IMR-90 (cell line): Measurements from ENCODE around the gene COX14. TPM values are rescaled to one million over a fixed set of nuclear protein-coding genes. Genes with fewer than 3 reads are reported as not detected.
A peak's percentile ranks its signal among the peaks of the same experiment; 100 is the strongest.

Experiments used
- ATAC-seq: fragments of 200-7000 bp; cut with Tn5 transposase; 2 replicates; pipeline ENCODE4 v1.9.1; 2020; ENCODE audit warnings: low read depth, mild to moderate bottlenecking, moderate library complexity
- BruUV-seq: library from RNA; stranded (reverse); fragments of 400-500 nt; replicated peaks from 2 replicates; lab custom pipeline; 2021; lab: Mats Ljungman, UMichigan
- CTCF ChIA-PET: fragments of 300-600 bp; formaldehyde crosslinking; extraction: SDS; loops from one replicate; lab custom pipeline; 2021; ENCODE audit warnings: antibody characterized with exemption; lab: Yijun Ruan, JAX
- POLR2A ChIA-PET: fragments of 300-600 bp; sonication (Branson Sonifier 250); formaldehyde crosslinking; loops from one replicate; lab custom pipeline; 2022; ENCODE audit warnings: antibody characterized with exemption; ENCODE audit not compliant: unreplicated experiment; lab: Charles Lee
- DNase-seq: peaks from one replicate; pipeline ENCODE4 v3.0.0; 2013
- H2AFZ ChIP-seq: replicated peaks from 2 replicates; pipeline ENCODE3; 2013; ENCODE audit warnings: low read length, mild to moderate bottlenecking; ENCODE audit not compliant: poor library complexity
- H2AK5ac ChIP-seq: 2 replicates; pipeline ENCODE4 v1.6.1; 2013; ENCODE audit warnings: low read depth, low read length, inconsistent platforms
- H2AK9ac ChIP-seq: replicated peaks from 2 replicates; pipeline ENCODE3; 2013; ENCODE audit warnings: mild to moderate bottlenecking, low read depth, low read length, moderate library complexity; ENCODE audit not compliant: poor library complexity
- H2BK120ac ChIP-seq: 2 replicates; pipeline ENCODE4 v1.6.1; 2013; ENCODE audit warnings: low read depth, low read length, inconsistent platforms
- H2BK15ac ChIP-seq: 3 replicates; pipeline ENCODE4 v1.6.1; 2013; ENCODE audit warnings: low read depth, low read length, inconsistent platforms
- H2BK20ac ChIP-seq: 2 replicates; pipeline ENCODE4 v1.6.1; 2013; ENCODE audit warnings: low read depth, mild to moderate bottlenecking, inconsistent platforms, low read length, moderate library complexity
- H2BK5ac ChIP-seq: 2 replicates; pipeline ENCODE4 v1.6.1; 2013; ENCODE audit warnings: mild to moderate bottlenecking, low read depth, low read length, inconsistent platforms; ENCODE audit not compliant: poor library complexity, severe bottlenecking
- H3K14ac ChIP-seq: replicated peaks from 2 replicates; pipeline ENCODE4 v1.6.1; 2013; ENCODE audit warnings: low read depth, low read length, inconsistent platforms
- H3K18ac ChIP-seq: 2 replicates; pipeline ENCODE4 v1.6.1; 2013; ENCODE audit warnings: low read depth, low read length, control low read depth
- H3K23ac ChIP-seq: 2 replicates; pipeline ENCODE4 v1.6.1; 2013; ENCODE audit warnings: low read depth, low read length, inconsistent platforms
- H3K27ac ChIP-seq: 2 replicates; pipeline ENCODE4 v1.5.1; 2013; ENCODE audit warnings: mild to moderate bottlenecking, control low read depth, low read length; ENCODE audit not compliant: insufficient read depth
- H3K27me3 ChIP-seq: 2 replicates; pipeline ENCODE4 v1.6.1; 2013; ENCODE audit warnings: low read length; ENCODE audit not compliant: control insufficient read depth, insufficient read depth
- H3K36me3 ChIP-seq: 2 replicates; pipeline ENCODE4 v1.6.1; 2013; ENCODE audit warnings: low read length, mixed read lengths; ENCODE audit not compliant: control insufficient read depth, insufficient read depth
- H3K4ac ChIP-seq: 2 replicates; pipeline ENCODE4 v1.6.1; 2013; ENCODE audit warnings: low read depth, low read length, inconsistent platforms
- H3K4me1 ChIP-seq: 2 replicates; pipeline ENCODE4 v1.6.1; 2013; ENCODE audit warnings: low read length, mixed read lengths; ENCODE audit not compliant: control insufficient read depth, insufficient read depth
- H3K4me2 ChIP-seq: 2 replicates; pipeline ENCODE4 v1.6.1; 2013; ENCODE audit warnings: low read depth, mild to moderate bottlenecking, control low read depth, low read length, moderate library complexity
- H3K4me3 ChIP-seq: 2 replicates; pipeline ENCODE4 v1.5.1; 2013; ENCODE audit warnings: low read depth, mild to moderate bottlenecking, control low read depth, low read length, moderate library complexity; ENCODE audit not compliant: insufficient read depth
- H3K56ac ChIP-seq: 2 replicates; pipeline ENCODE4 v1.6.1; 2013; ENCODE audit warnings: low read length, inconsistent platforms; ENCODE audit not compliant: insufficient read depth; ENCODE audit errors: extremely low read depth
- H3K79me1 ChIP-seq, 2 experiments: 2 replicates each; pipeline ENCODE4 v1.6.1; 2013; ENCODE audit warnings: low read length in 2 of 2, inconsistent platforms in 1 of 2, low read depth in 1 of 2
- H3K9ac ChIP-seq: 2 replicates; pipeline ENCODE4 v1.6.1; 2013; ENCODE audit warnings: low read depth, low read length, control low read depth
- H3K9me1 ChIP-seq: 2 replicates; pipeline ENCODE4 v1.6.1; 2013; ENCODE audit warnings: low read length, inconsistent platforms; ENCODE audit not compliant: insufficient read depth
- H3K9me3 ChIP-seq: 2 replicates; pipeline ENCODE4 v1.6.1; 2013; ENCODE audit warnings: low read length; ENCODE audit not compliant: control insufficient read depth, insufficient read depth
- H4K20me1 ChIP-seq: 2 replicates; pipeline ENCODE4 v1.6.1; 2013; ENCODE audit warnings: low read length, inconsistent platforms; ENCODE audit not compliant: insufficient read depth
- H4K5ac ChIP-seq: 2 replicates; pipeline ENCODE4 v1.6.1; 2013; ENCODE audit warnings: mild to moderate bottlenecking, low read depth, low read length, control low read depth
- H4K8ac ChIP-seq, 2 experiments: 2 replicates each; pipeline ENCODE4 v1.6.1; 2013; ENCODE audit warnings: low read depth in 2 of 2, low read length in 2 of 2, control low read depth in 1 of 2, inconsistent platforms in 1 of 2
- H4K91ac ChIP-seq: 2 replicates; pipeline ENCODE4 v1.6.1; 2013; ENCODE audit warnings: low read depth, low read length, inconsistent platforms; ENCODE audit not compliant: insufficient read depth
- CHD1 ChIP-seq: IDR thresholded peaks from 2 replicates; pipeline ENCODE4 v1.6.1; 2012; ENCODE audit warnings: low read depth, low read length, improper control_type of control experiment
- CTCF ChIP-seq: conservative IDR thresholded peaks from 2 replicates; pipeline ENCODE4 v1.5.1; 2012; ENCODE audit warnings: mild to moderate bottlenecking, low read depth, low read length, improper control_type of control experiment
- FOS ChIP-seq: fragments of 150-350 bp; IDR thresholded peaks from 2 replicates; pipeline ENCODE4 v1.6.1; 2016; ENCODE audit warnings: low read depth, low read length
- MAFK ChIP-seq: IDR thresholded peaks from 2 replicates; pipeline ENCODE4 v1.6.1; 2012; ENCODE audit warnings: low read depth, low read length, improper control_type of control experiment
- MAZ ChIP-seq: IDR thresholded peaks from 2 replicates; pipeline ENCODE4 v1.6.1; 2012; ENCODE audit warnings: low read depth, mild to moderate bottlenecking, low read length, improper control_type of control experiment, moderate library complexity, borderline replicate concordance
- MXI1 ChIP-seq: IDR thresholded peaks from 2 replicates; pipeline ENCODE4 v1.6.1; 2012; ENCODE audit warnings: low read depth, mild to moderate bottlenecking, low read length, moderate library complexity, borderline replicate concordance
- RAD21 ChIP-seq: IDR thresholded peaks from 2 replicates; pipeline ENCODE4 v1.6.1; 2012; ENCODE audit warnings: low read length, improper control_type of control experiment
- WGBS, 2 experiments: methylation state at CpG; one replicate each; pipeline versions ENCODE4 v1.1.5 to v1.1.7; 2013; ENCODE audit warnings: missing lambda C conversion rate in 2 of 2; ENCODE audit not compliant: insufficient read length in 1 of 2; ENCODE audit errors: extremely low coverage in 2 of 2; 5-methylcytosine and 5-hydroxymethylcytosine counted together
- dilution Hi-C: fragments of 300-500 bp; cut with HindIII; formaldehyde crosslinking; loops from one replicate; pipeline ENCODE4 v1.14.3; 2018; ENCODE audit warnings: low sequenced_read_pairs; ENCODE audit not compliant: unreplicated experiment
- in situ Hi-C: fragments of 300-500 bp; cut with MboI; formaldehyde crosslinking; loops from 3 replicates; pipeline ENCODE4 v1.14.3; 2019; ENCODE audit warnings: low sequenced_read_pairs, inconsistent platforms, mixed read lengths
- intact Hi-C: fragments of 100-400 bp; cut with micrococcal nuclease; formaldehyde crosslinking; loops from 2 replicates; pipeline ENCODE4 v1.10.0; 2022
- polyA plus RNA-seq, 3 experiments: library from polyadenylated mRNA; depleted of rRNA; stranded (reverse); fragments of >200 nt; gene quantifications; 2 replicates each; pipeline ENCODE4 v1.2.3, GENCODE V29; 2012; ENCODE audit warnings: low replicate concordance in 1 of 3
- total RNA-seq: library from RNA; depleted of rRNA; stranded (reverse); fragments of >200 nt; gene quantifications from 2 replicates; pipeline ENCODE4 v1.2.3, GENCODE V29; 2012

The COX14 gene
- total and polyA plus RNA-seq, 2 of the 4 experiments (the other 2 are of a cell fraction), result 30.8 to 81.8 TPM

- peaks cover 4% of the 10 kb centered on the region; the same call in 1 of the 2 replicates for H3K27me3 ChIP-seq
- no peak overlapping the region for H3K18ac ChIP-seq
- H3K9me3 ChIP-seq, result no peaks in the 10 kb centered on the region
- no peak overlapping the region for H4K8ac ChIP-seq
- H2BK15ac ChIP-seq, result no peak overlapping the region
- no peak overlapping the region for H2AK9ac ChIP-seq
- ATAC-seq (no peak), DNase-seq (no peak)
- no peak overlapping the region for H2BK5ac ChIP-seq
- dilution Hi-C loops (no loop called here), intact Hi-C loops (no loop called here), in situ Hi-C loops (no loop called here)
- peaks cover 6 to 19% of the 10 kb centered on the region in 2 experiments; a peak in 3 of 4 replicates for H3K79me1 ChIP-seq
- no peak overlapping the region for H3K23ac ChIP-seq
- no peak overlapping the region for H3K4ac ChIP-seq
- 0 out of 2 replicates have a peak, but pooled peaks cover 4% of the 10 kb centered on the region for H4K20me1 ChIP-seq
- POLR2A ChIA-PET, result no interaction called here
- 60% methylated on average over 1 of the region's 3 CpGs; no CpG with 5 or more reads in 1 of the 2 experiments for WGBS, 2 experiments
- no peak overlapping the region for H2AK5ac ChIP-seq
- H3K9me1 ChIP-seq, result peaks cover 4% of the 10 kb centered on the region
- peak overlapping the region; percentile 99 for H2AFZ ChIP-seq
- no peak for TF ChIP-seq MAZ
- TF ChIP-seq CTCF, result no peak
- no peak for TF ChIP-seq MXI1
- TF ChIP-seq FOS, result no peak
- TF ChIP-seq CHD1, result no peak
- no peak for TF ChIP-seq RAD21
- TF ChIP-seq MAFK, result no peak
- H3K56ac ChIP-seq, result no peak overlapping the region
- no TSS peak for BruUV-seq
- no peak overlapping the region for H3K4me2 ChIP-seq
- CTCF ChIA-PET, result no interaction called here
- peaks cover 13% of the 10 kb centered on the region for H3K4me1 ChIP-seq
- no peak overlapping the region for H2BK120ac ChIP-seq
- no peak overlapping the region for H3K4me3 ChIP-seq
- H3K14ac ChIP-seq, result no peak overlapping the region
- no peak overlapping the region for H3K27ac ChIP-seq
- no peak overlapping the region for H2BK20ac ChIP-seq
- H4K5ac ChIP-seq, result no peak overlapping the region
- H4K91ac ChIP-seq, result no peak overlapping the region
- H3K36me3 ChIP-seq, result no peaks in the 10 kb centered on the region
- no peak overlapping the region for H3K9ac ChIP-seq
Observed at GRCh38 chr12:50109319-50109718, 2.7 kb upstream of the COX14 start.
